Measurements from ENCODE around the gene IER3. TPM values are rescaled to one million over a fixed set of nuclear protein-coding genes. Genes with fewer than 3 reads are reported as not detected.

The IER3 gene, protein sequence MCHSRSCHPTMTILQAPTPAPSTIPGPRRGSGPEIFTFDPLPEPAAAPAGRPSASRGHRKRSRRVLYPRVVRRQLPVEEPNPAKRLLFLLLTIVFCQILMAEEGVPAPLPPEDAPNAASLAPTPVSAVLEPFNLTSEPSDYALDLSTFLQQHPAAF
- total RNA-seq, result 100 to 1,000 TPM in 1 of 7 donors, 10 to 100 TPM in 5, 1 to 10 TPM in 1; 9.7 to 221 (median 20.6) TPM
- polyA plus RNA-seq, result 10 to 100 TPM; 16.1 to 30.6 TPM
- long read RNA-seq, donor 1, transcript IER3-201 (2 exons, 1,244 nt), result major isoform, 6 of 8 reads
- long read RNA-seq, donor 1, partial matches to known transcripts, result 0 of 8 reads
- long read RNA-seq, donor 1, other reads (novel, unspliced or antisense), result 0 of 8 reads
- long read RNA-seq, donor 2, transcript IER3-202 (1 exons, 1,350 nt), result major isoform, 8 of 8 reads
- long read RNA-seq, donor 2, partial matches to known transcripts, result 0 of 8 reads
- long read RNA-seq, donor 2, other reads (novel, unspliced or antisense), result 0 of 8 reads
- long read RNA-seq, donor 3, transcript IER3-202 (1 exons, 1,350 nt), result major isoform, 11 of 14 reads
- long read RNA-seq, donor 3, partial matches to known transcripts, result 0 of 14 reads
- long read RNA-seq, donor 3, other reads (novel, unspliced or antisense), result 0 of 14 reads

DNA sequence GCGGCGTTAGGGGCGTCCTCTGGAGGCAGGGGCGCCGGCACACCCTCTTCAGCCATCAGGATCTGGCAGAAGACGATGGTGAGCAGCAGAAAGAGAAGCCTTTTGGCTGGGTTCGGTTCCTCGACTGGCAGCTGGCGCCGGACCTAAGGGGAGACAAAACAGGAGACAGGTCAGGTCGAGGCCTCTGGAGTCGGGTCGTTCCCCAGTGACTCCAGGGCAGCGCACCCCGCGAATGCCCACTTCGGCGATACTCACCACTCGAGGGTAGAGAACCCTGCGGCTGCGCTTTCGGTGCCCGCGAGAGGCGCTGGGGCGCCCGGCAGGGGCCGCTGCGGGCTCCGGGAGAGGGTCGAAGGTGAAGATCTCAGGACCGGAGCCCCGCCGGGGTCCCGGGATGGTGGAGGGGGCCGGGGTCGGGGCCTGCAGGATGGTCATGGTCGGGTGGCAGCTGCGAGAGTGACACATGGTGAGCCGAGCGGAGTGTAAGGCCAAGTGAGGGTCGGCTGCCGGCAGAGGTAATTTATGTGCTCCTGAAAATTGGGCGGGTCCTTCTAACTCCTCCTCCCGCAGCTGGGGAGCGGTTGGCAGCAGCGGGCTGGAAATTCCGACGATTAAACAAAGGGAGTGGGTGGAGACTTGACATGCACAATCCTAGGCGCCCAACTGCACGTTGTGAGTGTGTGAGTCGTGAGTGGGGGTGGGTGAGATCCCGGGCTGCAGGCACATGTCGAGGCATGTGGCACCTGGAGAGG is at the start of gene IER3:
IER3 (minus strand) TSS at position 494 of the 752 bp plus-strand sequence; CDS start at position 465, 29 bp downstream.
- H3K27me3 ChIP-seq, result no peaks in the 10 kb centered on the region
- intact Hi-C loops (cut with DNase I), result loop anchor here (5.0 to 10.0 kb wide), 7 partner anchors 33 to 331 kb away; partner anchors contain the start of gene DDR1 (in 3 of the 4)
- H3K4me3 ChIP-seq, result peak within 1 kb of the TSS; percentile 60
- WGBS, 3 donors, result 1 to 2% (median 1%) methylated on average over 35 to 54 of the region's 54 CpGs
- peak; percentile 81 to 86 (median 82) for DNase-seq
- H3K9me3 ChIP-seq, result no peaks in the 10 kb centered on the region
- H3K4me1 ChIP-seq (ENCODE audit: insufficient read depth), result peaks cover 13% of the 10 kb centered on the region
- no peaks in the 10 kb centered on the region for H3K36me3 ChIP-seq
- TF ChIP-seq EP300 (IDR thresholded peaks at IDR 0.05) (no peak), POLR2A (IDR thresholded peaks at IDR 0.05) (peak; percentile 35)
- TF ChIP-seq, protein P1, sequence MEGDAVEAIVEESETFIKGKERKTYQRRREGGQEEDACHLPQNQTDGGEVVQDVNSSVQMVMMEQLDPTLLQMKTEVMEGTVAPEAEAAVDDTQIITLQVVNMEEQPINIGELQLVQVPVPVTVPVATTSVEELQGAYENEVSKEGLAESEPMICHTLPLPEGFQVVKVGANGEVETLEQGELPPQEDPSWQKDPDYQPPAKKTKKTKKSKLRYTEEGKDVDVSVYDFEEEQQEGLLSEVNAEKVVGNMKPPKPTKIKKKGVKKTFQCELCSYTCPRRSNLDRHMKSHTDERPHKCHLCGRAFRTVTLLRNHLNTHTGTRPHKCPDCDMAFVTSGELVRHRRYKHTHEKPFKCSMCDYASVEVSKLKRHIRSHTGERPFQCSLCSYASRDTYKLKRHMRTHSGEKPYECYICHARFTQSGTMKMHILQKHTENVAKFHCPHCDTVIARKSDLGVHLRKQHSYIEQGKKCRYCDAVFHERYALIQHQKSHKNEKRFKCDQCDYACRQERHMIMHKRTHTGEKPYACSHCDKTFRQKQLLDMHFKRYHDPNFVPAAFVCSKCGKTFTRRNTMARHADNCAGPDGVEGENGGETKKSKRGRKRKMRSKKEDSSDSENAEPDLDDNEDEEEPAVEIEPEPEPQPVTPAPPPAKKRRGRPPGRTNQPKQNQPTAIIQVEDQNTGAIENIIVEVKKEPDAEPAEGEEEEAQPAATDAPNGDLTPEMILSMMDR (IDR thresholded peaks at IDR 0.05), result peak; percentile 64 to 84 (median 71)
- peak within 1 kb of the TSS; percentile 72 to 89 for H3K27ac ChIP-seq

DNA sequence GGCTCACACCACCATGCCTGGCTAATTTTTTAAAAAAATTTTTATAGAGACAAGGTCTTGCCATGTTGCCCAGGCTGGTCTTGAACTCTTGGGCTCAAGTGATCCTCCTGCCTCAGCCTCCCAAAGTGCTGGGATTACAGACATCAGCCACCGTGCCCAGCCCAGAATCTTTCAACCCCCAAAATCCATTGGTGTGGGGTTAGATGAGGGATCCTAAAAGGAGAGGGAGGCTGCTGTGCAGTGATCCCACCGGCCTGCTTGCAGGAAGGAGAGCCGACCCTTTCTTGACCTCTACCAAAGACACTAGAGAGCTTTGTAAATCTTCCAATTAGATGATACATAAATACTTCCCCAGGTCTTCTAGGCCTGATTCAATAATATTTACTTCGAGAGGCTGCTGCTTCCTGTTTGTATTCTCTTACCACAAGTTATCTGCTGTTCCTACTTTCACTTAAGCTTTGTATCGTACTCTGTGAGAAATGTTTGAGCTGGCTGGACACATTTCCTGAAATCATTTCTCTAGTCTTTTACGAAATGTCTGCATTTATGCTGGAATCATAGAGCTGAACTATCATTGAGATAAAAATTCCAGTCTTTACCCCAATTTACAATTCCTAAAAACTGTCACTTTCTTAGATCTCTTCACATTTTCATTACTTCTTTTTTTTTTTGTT is 49.3 kb upstream of the IER3 start:
- DNase-seq, result no peak
- intact Hi-C loops (cut with DNase I), result no loop called here
- no peaks in the 10 kb centered on the region for H3K4me1 ChIP-seq (ENCODE audit: insufficient read depth)
- TF ChIP-seq, protein P1 (IDR thresholded peaks at IDR 0.05), result no peak
- TF ChIP-seq POLR2A (IDR thresholded peaks at IDR 0.05), result no peak
- TF ChIP-seq EP300 (IDR thresholded peaks at IDR 0.05), result no peak
- no peak overlapping the region for H3K4me3 ChIP-seq
- H3K9me3 ChIP-seq, result no peaks in the 10 kb centered on the region
- no peaks in the 10 kb centered on the region for H3K36me3 ChIP-seq
- peak overlapping the region; percentile 62 to 79 for H3K27ac ChIP-seq
- no peaks in the 10 kb centered on the region for H3K27me3 ChIP-seq
- 9 to 21% (median 13%) methylated on average over 6 of the region's 6 CpGs for WGBS, 3 donors

DNA sequence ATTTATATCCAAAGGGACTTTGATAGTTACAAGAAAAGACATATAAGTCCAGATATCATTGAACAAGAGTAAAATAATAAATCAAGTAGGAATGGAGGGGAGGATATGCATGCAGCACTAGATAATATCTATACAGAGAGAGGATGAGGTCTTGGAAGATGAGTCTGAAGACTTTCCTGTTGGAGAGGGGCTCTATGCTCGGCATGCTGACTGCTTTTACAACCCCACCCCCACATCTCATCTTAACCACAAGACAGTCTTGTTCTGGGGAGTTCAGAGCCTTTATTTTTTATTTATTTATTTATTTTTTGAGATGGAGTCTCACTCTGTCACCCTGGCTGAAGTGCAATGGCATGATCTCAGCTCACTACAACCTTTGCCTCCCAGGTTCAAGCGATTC is 48.4 kb upstream of the IER3 start:
- no peak overlapping the region for H3K27ac ChIP-seq
- TF ChIP-seq EP300 (IDR thresholded peaks at IDR 0.05) (no peak), POLR2A (IDR thresholded peaks at IDR 0.05) (no peak)
- TF ChIP-seq, protein P1 (IDR thresholded peaks at IDR 0.05), result no peak
- H3K27me3 ChIP-seq, result no peaks in the 10 kb centered on the region
- 82 to 86% (median 86%) methylated on average over 2 of the region's 2 CpGs for WGBS, 3 donors
- no peak overlapping the region for H3K4me3 ChIP-seq
- DNase-seq, result no peak
- H3K9me3 ChIP-seq, result no peaks in the 10 kb centered on the region
- H3K4me1 ChIP-seq (ENCODE audit: insufficient read depth), result no peaks in the 10 kb centered on the region
- intact Hi-C loops (cut with DNase I), result no loop called here
- no peaks in the 10 kb centered on the region for H3K36me3 ChIP-seq

Data from ovary (tissue), 10 donors.